Heart left ventricle (tissue), 13 donors: ENCODE results near the gene RCC2.

Source experiments
- CTCF ChIP-seq, 12 donors: fragments of 200-600 bp; sonication (generic) in 4 of 12; IDR thresholded peaks; one replicate each; pipeline versions ENCODE4 v1.5.0 to v1.8.0; 2018 to 2022; ENCODE audit warnings: antibody characterized with exemption in 12 of 12, mild to moderate bottlenecking in 5 of 12
- POLR2A ChIP-seq, 2 donors: fragments of 450-650 bp; IDR thresholded peaks; one replicate each; pipeline ENCODE4 v1.6.1; 2017; ENCODE audit warnings: antibody characterized with exemption in 2 of 2, mild to moderate bottlenecking in 2 of 2, moderate library complexity in 2 of 2
- donor health status: ischemic (EF 13 %, LVEDD 7.1; RV severe dilation, severe dysfunction).
- donor health status: DM: no; HTN: yes; CAD: no.
- donor health status: DM: no; HTN: no; CAD: no.
- donor health status: ischemic (EF 25% LVEDD 6.9; RV normal size, moderate dysfunction).
- donor health status: ischemic (EF 25% LVEDD 5.7; RV mildly dilated, moderate dysfunction).
- donor health status: ischemic (EF 35%, LVEDD 5.7; RV mildly dilated, moderate dysfunction).
- donor health status: nonischemic (EF 11% LVEDD 7.7; RV severe dilation, severe dysfunction).
- donor health status: DM: yes; HTN: yes; CAD: no.
- donor health status: PGD.
- donor health status: ischemic (EF 29% LVEDD 5.4; RV normal size, mild dysfunction).
- donor health status: nonischemic (EF 23%, LVEDD 6.1; RV moderate dilation, normal function).

GRCh38 chr1:17420391-17420918 is 19.0 kb downstream of the RCC2 start:
- TF ChIP-seq CTCF (IDR thresholded peaks at IDR 0.05) (no peak), POLR2A (IDR thresholded peaks at IDR 0.05) (no peak)
